ENCODE measurements around the gene C1orf167.

C1orf167 gene

DNA sequence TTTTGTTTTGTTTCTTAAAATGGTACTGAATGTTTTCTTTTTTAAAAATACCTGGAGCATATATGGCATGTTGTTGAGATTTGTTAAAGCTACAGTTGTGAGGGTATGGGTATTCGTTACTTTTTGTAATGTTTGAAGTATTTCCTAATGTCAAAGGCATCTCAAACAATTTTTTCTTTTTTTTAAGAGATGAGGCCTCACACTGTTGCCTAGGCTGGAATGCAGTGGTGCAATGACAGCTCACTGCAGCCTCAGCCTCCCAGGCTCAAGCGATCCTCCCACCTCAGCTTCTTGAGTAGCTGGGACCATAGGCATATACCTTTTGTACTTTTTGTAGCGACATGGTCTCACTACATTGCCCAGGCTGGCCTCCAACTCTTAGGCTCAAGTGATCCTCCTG is 60.1 kb downstream of the C1orf167 start:
- Histone ChIP-seq H3K36me3 (ENCODE audit: insufficient read depth, low read depth, low read length) (peaks cover 92% of the 10 kb centered on the region), H3K27me3 (ENCODE audit: insufficient read depth, low read length) (no peaks in the 10 kb centered on the region), H3K27ac (ENCODE audit: low read length) (no peak overlapping the region), H3K4me1 (ENCODE audit: insufficient read depth, low read length) (no peaks in the 10 kb centered on the region), H3K9ac (ENCODE audit: low read depth, low read length) (no peak overlapping the region), H3K4me3 (ENCODE audit: low read length) (no peak overlapping the region), H3K9me3 (ENCODE audit: insufficient read depth, low read depth, low read length) (no peaks in the 10 kb centered on the region)

DNA sequence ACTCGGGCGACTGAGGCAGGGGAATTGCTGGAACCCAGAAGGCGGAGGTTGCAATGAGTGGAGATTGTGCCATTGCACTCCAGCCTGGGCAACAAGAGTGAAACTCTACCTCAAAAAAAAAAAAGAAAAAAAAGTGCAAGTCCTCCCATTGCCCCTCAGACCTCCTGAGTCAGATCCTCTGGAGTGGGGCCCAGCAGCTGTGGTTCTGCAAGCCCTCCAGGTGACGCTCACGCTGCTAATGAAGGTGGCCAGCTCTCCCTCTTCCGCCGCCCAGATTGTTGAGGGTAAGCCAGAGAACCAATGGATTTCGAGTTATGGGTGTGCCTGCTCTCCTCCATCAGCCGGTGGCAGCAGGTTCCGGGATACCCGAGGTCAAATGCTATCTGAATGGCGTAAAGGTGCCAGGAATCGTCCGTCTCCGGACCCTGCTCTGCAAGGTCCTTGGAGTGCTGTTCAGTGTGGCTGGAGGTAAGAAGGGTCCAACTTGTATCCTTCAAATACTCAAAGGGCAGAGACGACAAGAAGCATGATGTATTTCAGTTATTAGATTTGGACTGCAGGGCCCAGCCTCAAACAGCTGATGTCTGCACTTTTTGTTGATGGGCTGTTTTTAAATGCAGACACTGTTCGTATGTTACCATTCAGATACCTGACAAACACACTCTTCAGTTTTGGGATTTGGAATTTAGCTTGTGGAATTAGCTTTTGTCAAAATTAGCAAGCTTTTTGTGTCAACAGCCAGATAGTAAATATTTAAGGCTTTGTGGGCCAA is 61.6 kb downstream of the C1orf167 start:
- Histone ChIP-seq H3K9ac (ENCODE audit: low read depth, low read length) (no peak overlapping the region), H3K4me3 (ENCODE audit: low read length) (no peak overlapping the region), H3K36me3 (ENCODE audit: insufficient read depth, low read depth, low read length) (peaks cover 91% of the 10 kb centered on the region)

DNA sequence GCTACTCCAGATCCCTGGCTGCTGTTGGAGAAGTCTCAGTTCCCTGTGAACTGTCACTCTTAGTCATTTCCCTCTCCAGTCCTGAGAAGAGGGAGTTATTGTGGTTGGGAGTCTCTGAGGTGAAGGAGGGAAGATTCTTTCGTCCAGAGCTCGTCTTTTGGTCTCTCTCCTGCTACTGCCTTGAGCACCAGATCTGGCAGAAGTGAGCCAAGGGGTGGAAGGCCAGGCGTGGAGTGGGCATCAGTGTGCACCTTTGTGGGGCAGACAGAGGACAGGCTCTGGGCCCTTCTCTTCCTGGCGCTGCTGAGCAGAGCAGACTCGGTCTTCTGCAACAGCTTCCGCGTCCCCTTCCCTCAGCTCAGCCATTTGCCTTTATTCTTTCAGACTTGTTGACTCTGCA is 63.1 kb downstream of the C1orf167 start:
- Histone ChIP-seq H3K9ac (ENCODE audit: low read depth, low read length) (no peak overlapping the region), H3K4me1 (ENCODE audit: insufficient read depth, low read length) (no peaks in the 10 kb centered on the region), H3K27me3 (ENCODE audit: insufficient read depth, low read length) (no peaks in the 10 kb centered on the region), H3K27ac (ENCODE audit: low read length) (no peak overlapping the region), H3K36me3 (ENCODE audit: insufficient read depth, low read depth, low read length) (peaks cover 90% of the 10 kb centered on the region), H3K4me3 (ENCODE audit: low read length) (no peak overlapping the region), H3K9me3 (ENCODE audit: insufficient read depth, low read depth, low read length) (no peaks in the 10 kb centered on the region)

More for the DNA sequence above, 61.6 kb downstream of the C1orf167 start:
- Histone ChIP-seq H3K9me3 (ENCODE audit: insufficient read depth, low read depth, low read length) (no peaks in the 10 kb centered on the region), H3K27me3 (ENCODE audit: insufficient read depth, low read length) (no peaks in the 10 kb centered on the region), H3K4me1 (ENCODE audit: insufficient read depth, low read length) (no peaks in the 10 kb centered on the region), H3K27ac (ENCODE audit: low read length) (no peak overlapping the region)

DNA sequence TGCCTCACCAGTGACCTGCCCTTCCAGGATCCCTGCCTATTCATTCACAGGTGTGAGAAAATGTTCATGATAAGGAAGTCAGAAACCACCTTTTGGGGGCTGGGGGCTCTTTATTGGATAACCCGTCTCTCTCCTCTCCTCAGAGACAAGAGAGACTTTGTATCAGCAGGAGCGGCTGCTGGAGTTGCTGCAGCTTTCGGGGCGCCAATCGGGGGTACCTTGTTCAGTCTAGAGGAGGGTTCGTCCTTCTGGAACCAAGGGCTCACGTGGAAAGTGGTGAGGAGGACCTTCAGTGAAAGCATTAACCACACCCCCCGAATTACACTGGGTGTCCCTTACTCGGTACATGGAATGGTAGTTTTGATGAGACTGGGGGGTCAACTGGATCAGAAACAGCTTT is 65.0 kb downstream of the C1orf167 start:
- no peaks in the 10 kb centered on the region for H3K9me3 ChIP-seq (ENCODE audit: insufficient read depth, low read depth, low read length)
- H3K27me3 ChIP-seq (ENCODE audit: insufficient read depth, low read length): no peaks in the 10 kb centered on the region
- peaks cover 90% of the 10 kb centered on the region for H3K36me3 ChIP-seq (ENCODE audit: insufficient read depth, low read depth, low read length)
- H3K27ac ChIP-seq (ENCODE audit: low read length): no peak overlapping the region
- H3K4me3 ChIP-seq (ENCODE audit: low read length): no peak overlapping the region
- H3K4me1 ChIP-seq (ENCODE audit: insufficient read depth, low read length): no peaks in the 10 kb centered on the region
- H3K9ac ChIP-seq (ENCODE audit: low read depth, low read length): no peak overlapping the region

DNA sequence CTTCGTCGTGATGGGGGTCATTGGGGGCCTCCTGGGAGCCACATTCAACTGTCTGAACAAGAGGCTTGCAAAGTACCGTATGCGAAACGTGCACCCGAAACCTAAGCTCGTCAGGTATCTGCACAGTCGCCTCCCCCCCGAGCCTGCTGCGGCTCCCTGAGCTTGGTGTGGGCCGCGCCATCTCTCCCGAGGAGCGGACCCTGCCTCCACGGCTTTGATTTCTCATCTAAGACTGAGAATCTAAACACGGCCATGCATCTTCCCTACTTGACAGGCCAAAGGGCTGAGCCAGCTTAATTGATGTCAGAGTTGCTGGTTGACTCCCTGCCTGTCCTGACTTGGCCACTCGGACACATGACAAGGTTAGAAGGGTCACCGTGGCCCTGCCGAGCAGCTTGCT is 66.5 kb downstream of the C1orf167 start:
- no peak overlapping the region for H3K9ac ChIP-seq (ENCODE audit: low read depth, low read length)
- H3K4me3 ChIP-seq (ENCODE audit: low read length): no peak overlapping the region
- H3K9me3 ChIP-seq (ENCODE audit: insufficient read depth, low read depth, low read length): no peaks in the 10 kb centered on the region
- H3K27me3 ChIP-seq (ENCODE audit: insufficient read depth, low read length): no peaks in the 10 kb centered on the region
- H3K36me3 ChIP-seq (ENCODE audit: insufficient read depth, low read depth, low read length): peaks cover 93% of the 10 kb centered on the region
- no peak overlapping the region for H3K27ac ChIP-seq (ENCODE audit: low read length)
- no peaks in the 10 kb centered on the region for H3K4me1 ChIP-seq (ENCODE audit: insufficient read depth, low read length)

DNA sequence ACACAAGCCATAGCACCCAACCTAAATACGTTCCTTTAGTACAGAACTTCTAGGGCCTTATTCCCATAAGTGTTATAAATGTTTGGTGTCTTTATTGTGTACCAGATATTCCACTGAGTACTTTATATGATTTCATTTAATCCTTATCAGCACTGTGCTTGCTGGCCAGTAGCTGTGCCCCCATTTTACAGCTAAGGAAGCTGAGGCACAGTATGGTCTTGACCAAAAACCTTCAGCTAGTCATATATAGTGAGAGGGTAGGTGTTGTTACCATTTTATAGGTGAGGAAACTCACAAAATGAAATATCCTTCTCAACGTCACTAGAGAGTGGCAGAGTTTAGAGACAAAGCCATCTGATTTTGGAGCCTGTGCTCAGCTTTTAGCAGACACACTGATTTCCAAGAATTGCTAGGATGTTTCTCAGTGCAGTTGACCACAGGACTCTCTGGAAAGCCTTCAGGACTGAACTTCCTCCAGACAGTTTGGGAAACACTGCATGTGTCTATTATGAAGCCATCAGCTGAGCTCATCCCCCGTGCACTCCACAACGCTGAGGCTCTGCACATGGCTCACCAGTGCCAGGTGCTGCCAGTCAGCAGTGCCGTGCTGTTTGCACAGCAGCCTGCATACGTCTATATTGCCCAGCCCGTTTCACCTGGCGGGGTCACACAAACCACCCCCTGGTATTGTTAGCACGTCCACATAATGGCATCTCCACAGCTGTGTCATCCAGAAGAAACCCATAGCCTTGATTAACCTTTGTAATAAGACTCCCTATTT is 70.1 kb downstream of the C1orf167 start:
- Histone ChIP-seq H3K4me1 (ENCODE audit: insufficient read depth, low read length) (no peaks in the 10 kb centered on the region), H3K36me3 (ENCODE audit: insufficient read depth, low read depth, low read length) (peaks cover 93% of the 10 kb centered on the region)

DNA sequence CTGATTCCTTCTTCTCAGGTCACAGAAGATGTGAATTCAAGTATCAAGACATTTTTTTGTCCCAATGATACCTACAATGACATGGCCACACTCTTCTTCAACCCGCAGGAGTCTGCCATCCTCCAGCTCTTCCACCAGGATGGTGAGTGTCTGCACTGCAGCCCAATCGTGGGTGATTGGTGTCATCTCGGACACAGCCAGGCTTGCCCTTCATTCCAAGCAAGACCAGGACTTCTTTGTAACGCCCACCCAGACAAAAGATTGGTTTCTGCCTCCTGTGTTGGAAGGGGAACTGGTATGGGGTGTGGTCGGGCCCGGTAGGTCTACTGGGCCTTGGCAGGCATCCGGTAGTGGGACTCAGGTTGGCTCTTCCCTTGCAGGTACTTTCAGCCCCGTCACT is 71.5 kb downstream of the C1orf167 start:
- H3K27ac ChIP-seq (ENCODE audit: low read length): no peak overlapping the region
- H3K4me1 ChIP-seq (ENCODE audit: insufficient read depth, low read length): no peaks in the 10 kb centered on the region
- H3K9me3 ChIP-seq (ENCODE audit: insufficient read depth, low read depth, low read length): no peaks in the 10 kb centered on the region
- no peak overlapping the region for H3K4me3 ChIP-seq (ENCODE audit: low read length)
- no peak overlapping the region for H3K9ac ChIP-seq (ENCODE audit: low read depth, low read length)
- peaks cover 94% of the 10 kb centered on the region for H3K36me3 ChIP-seq (ENCODE audit: insufficient read depth, low read depth, low read length)
- no peaks in the 10 kb centered on the region for H3K27me3 ChIP-seq (ENCODE audit: insufficient read depth, low read length)

More for the DNA sequence above, 70.1 kb downstream of the C1orf167 start:
- Histone ChIP-seq H3K9me3 (ENCODE audit: insufficient read depth, low read depth, low read length) (no peaks in the 10 kb centered on the region), H3K4me3 (ENCODE audit: low read length) (no peak overlapping the region), H3K27me3 (ENCODE audit: insufficient read depth, low read length) (no peaks in the 10 kb centered on the region), H3K27ac (ENCODE audit: low read length) (no peak overlapping the region), H3K9ac (ENCODE audit: low read depth, low read length) (no peak overlapping the region)

DNA sequence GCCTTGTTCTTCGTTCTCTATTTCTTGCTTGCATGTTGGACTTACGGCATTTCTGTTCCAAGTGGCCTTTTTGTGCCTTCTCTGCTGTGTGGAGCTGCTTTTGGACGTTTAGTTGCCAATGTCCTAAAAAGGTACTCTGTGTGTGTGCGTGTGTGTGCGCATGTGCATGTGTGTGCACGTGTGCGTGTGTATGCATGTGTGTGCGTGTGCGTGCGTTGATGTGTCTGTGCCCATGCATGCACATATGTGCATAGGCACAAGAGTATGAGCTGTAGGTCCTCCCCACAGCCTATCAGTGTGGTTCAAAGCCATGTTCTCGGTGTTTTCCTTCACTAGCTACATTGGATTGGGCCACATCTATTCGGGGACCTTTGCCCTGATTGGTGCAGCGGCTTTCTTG is 71.9 kb downstream of the C1orf167 start:
- Histone ChIP-seq H3K4me1 (ENCODE audit: insufficient read depth, low read length) (no peaks in the 10 kb centered on the region), H3K27ac (ENCODE audit: low read length) (no peak overlapping the region), H3K4me3 (ENCODE audit: low read length) (no peak overlapping the region), H3K9ac (ENCODE audit: low read depth, low read length) (no peak overlapping the region), H3K36me3 (ENCODE audit: insufficient read depth, low read depth, low read length) (peaks cover 93% of the 10 kb centered on the region), H3K9me3 (ENCODE audit: insufficient read depth, low read depth, low read length) (no peaks in the 10 kb centered on the region), H3K27me3 (ENCODE audit: insufficient read depth, low read length) (no peaks in the 10 kb centered on the region)

DNA sequence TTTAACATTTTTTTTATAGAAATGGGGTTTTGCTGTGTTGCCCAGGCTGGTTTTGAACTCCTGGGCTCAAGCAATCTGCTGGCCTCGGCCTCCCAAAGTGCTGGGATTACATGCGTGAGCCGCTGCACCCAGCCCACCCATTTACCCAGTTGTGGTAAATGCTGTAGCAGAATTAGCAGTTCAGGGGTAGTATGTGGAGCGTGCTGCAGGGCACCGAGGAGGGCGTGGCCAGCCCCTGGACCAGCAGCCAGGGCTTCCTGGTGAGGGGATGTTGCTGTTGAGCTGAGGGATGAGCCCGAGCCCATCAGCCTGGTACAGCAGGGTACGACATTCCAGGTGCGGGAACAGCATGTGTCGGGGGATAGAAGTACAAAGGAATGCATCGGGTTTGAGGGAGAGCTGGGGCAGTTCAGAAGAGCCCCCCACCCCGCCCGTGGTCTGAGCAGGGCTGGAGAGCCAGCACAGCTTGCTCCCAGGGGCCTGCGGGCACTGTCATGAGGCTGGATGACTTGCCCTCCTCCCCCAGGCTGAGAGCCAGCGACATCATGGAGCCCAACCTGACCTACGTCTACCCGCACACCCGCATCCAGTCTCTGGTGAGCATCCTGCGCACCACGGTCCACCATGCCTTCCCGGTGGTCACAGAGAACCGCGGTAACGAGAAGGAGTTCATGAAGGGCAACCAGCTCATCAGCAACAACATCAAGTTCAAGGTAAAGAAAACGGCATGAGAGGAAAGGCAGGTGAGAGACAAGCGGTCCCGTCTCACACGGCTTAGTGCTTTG is 73.6 kb downstream of the C1orf167 start:
- Histone ChIP-seq H3K36me3 (ENCODE audit: insufficient read depth, low read depth, low read length) (peaks cover 95% of the 10 kb centered on the region), H3K4me1 (ENCODE audit: insufficient read depth, low read length) (no peaks in the 10 kb centered on the region), H3K9me3 (ENCODE audit: insufficient read depth, low read depth, low read length) (no peaks in the 10 kb centered on the region), H3K27me3 (ENCODE audit: insufficient read depth, low read length) (no peaks in the 10 kb centered on the region), H3K27ac (ENCODE audit: low read length) (no peak overlapping the region), H3K9ac (ENCODE audit: low read depth, low read length) (no peak overlapping the region), H3K4me3 (ENCODE audit: low read length) (no peak overlapping the region)

DNA sequence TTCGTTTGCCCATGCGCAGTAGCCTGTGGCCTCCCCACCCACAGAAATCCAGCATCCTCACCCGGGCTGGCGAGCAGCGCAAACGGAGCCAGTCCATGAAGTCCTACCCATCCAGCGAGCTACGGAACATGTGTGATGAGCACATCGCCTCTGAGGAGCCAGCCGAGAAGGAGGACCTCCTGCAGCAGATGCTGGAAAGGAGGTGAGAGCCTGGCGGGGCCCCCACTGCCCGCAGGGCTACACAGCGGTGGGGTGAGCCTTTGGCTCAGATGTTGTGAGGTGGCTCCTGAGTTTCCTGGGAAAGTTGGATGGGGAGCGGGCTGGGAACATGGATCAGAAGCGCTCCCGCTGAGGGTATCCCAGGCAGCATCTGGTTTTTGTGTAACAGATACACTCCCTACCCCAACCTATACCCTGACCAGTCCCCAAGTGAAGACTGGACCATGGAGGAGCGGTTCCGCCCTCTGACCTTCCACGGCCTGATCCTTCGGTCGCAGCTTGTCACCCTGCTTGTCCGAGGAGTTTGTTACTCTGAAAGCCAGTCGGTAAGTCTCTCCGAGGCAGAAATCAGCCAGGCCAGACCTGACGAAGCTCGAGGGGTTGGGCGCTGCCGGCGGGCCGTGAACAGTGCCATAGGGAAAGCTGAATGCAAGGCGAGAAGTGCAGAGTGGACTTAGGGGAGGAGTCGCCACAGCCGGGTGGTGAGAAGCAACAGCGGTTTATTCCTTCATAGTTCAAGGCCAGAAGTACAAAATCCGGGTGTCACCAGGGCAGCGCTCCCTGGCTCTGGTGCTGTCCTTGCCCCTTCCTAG is 75.2 kb downstream of the C1orf167 start:
- Histone ChIP-seq H3K27me3 (ENCODE audit: insufficient read depth, low read length) (no peaks in the 10 kb centered on the region), H3K36me3 (ENCODE audit: insufficient read depth, low read depth, low read length) (peaks cover 98% of the 10 kb centered on the region), H3K4me3 (ENCODE audit: low read length) (no peak overlapping the region), H3K4me1 (ENCODE audit: insufficient read depth, low read length) (no peaks in the 10 kb centered on the region), H3K9me3 (ENCODE audit: insufficient read depth, low read depth, low read length) (no peaks in the 10 kb centered on the region), H3K9ac (ENCODE audit: low read depth, low read length) (no peak overlapping the region), H3K27ac (ENCODE audit: low read length) (no peak overlapping the region)

DNA sequence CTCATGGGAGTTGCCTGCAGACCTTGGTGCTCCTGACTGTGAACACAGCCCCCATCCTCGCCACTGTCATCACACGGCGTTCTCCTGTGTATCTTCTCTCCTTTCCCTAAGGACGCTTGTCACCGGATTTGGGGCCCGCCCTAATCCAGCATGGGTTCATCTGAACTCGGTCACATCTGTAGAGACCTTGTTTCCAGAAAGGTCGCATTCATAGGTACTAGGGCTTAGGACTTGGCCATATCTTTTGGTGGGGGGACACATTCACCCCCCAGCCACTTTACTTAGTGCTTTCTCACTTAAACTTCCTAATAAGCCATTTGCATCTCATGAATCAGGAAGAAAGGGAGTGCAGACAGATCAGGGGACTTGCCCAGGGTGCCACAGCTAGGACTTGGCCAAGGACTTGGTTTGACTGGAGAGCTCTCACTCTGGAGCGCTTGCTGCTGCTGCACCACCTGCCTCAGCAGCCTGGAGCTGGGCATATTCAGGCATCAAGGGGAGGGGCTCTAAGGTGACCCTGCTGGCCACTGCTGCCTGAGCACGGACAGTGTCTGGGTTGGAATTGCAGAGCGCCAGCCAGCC is 75.9 kb downstream of the C1orf167 start:
- Histone ChIP-seq H3K9ac (ENCODE audit: low read depth, low read length) (no peak overlapping the region), H3K4me1 (ENCODE audit: insufficient read depth, low read length) (no peaks in the 10 kb centered on the region), H3K36me3 (ENCODE audit: insufficient read depth, low read depth, low read length) (peaks cover 97% of the 10 kb centered on the region), H3K4me3 (ENCODE audit: low read length) (no peak overlapping the region), H3K27me3 (ENCODE audit: insufficient read depth, low read length) (no peaks in the 10 kb centered on the region), H3K9me3 (ENCODE audit: insufficient read depth, low read depth, low read length) (no peaks in the 10 kb centered on the region), H3K27ac (ENCODE audit: low read length) (no peak overlapping the region)

All from iPS-20b (cell line).